Parathyroid adenoma (tissue), 2 donors: Measurements from ENCODE around the gene CACNA1B.

Experiments
- H2AFZ ChIP-seq: fragments of 300-600 bp; sonication (generic); one replicate; pipeline ENCODE4 v1.7.0; 2017; ENCODE audit warnings: antibody characterized with exemption, mild to moderate bottlenecking
- H3K27ac ChIP-seq: fragments of 300-600 bp; sonication (generic); one replicate; pipeline ENCODE4 v1.7.0; 2017
- H3K27me3 ChIP-seq: fragments of 300-600 bp; sonication (generic); one replicate; pipeline ENCODE4 v1.7.0; 2017; ENCODE audit warnings: low read length; ENCODE audit not compliant: control insufficient read depth, insufficient read depth
- H3K36me3 ChIP-seq: fragments of 300-600 bp; sonication (generic); one replicate; pipeline ENCODE4 v1.7.0; 2017; ENCODE audit warnings: low read length; ENCODE audit not compliant: control insufficient read depth, insufficient read depth
- H3K4me1 ChIP-seq: fragments of 300-600 bp; sonication (generic); one replicate; pipeline ENCODE4 v1.7.0; 2017; ENCODE audit warnings: control low read depth
- H3K4me2 ChIP-seq: fragments of 300-600 bp; sonication (generic); one replicate; pipeline ENCODE4 v1.7.0; 2017; ENCODE audit warnings: low read length
- H3K4me3 ChIP-seq: fragments of 300-600 bp; sonication (generic); one replicate; pipeline ENCODE4 v1.7.0; 2017; ENCODE audit warnings: low read depth, low read length
- H3K79me2 ChIP-seq: fragments of 300-600 bp; sonication (generic); one replicate; pipeline ENCODE4 v1.7.0; 2017; ENCODE audit warnings: control low read depth
- H3K9ac ChIP-seq: fragments of 300-600 bp; sonication (generic); one replicate; pipeline ENCODE4 v1.7.0; 2017; ENCODE audit warnings: mild to moderate bottlenecking
- H3K9me3 ChIP-seq: fragments of 300-600 bp; sonication (generic); one replicate; pipeline ENCODE4 v1.7.0; 2017; ENCODE audit warnings: low read length; ENCODE audit not compliant: control insufficient read depth
- TF ChIP-seq, protein P1 (sequence below): fragments of 300-600 bp; sonication (generic); IDR thresholded peaks from one replicate; pipeline ENCODE4 v1.7.0; 2017; ENCODE audit warnings: antibody characterized with exemption, mild to moderate bottlenecking
- donor health status: primary hyperparathyroidism.

CACNA1B gene

DNA sequence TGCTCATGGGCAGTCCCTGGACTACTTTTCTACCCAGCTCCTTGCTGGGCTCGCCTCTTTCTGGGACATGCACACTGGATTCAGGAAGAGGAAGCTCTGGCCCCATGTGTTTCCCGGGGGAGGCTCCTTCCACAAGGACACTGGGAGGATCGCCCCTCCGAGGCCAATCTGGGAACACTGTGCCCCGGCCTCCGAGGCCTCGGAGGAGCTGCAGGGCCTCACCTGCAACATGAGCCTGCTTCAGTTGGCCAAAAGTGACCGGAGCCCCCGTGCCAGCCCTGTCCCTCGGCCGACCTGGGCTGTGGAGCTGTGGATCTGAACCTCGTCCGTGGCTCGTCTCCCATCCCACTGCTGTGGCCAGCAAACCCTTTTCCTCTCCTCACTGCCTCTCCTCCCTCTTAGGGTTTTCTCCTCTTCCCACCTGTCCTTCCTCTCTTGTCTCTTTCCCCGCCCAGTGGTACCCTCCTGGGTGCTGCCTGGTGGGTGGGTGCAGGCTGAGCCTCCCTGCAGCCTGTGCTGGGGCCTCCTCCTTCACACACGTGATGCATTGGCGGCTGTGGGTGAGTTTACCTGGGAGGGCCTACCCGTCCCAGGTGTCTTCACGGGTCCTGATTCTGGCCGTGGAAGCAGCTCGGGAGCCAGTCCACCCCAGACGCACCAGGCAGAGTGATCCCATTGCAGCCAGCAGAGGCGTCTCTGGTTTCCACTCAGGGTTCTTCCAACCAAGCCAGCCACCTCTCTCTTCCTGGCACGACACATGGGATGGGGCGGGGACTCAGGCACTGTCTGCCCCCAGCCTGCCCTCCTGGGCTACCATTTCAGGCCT lies 241.8 kb downstream of the CACNA1B start:
- H2AFZ ChIP-seq: no peak overlapping the region
- H3K4me2 ChIP-seq: no peak overlapping the region
- H3K27me3 ChIP-seq: no peaks in the 10 kb centered on the region
- H3K79me2 ChIP-seq: no peaks in the 10 kb centered on the region
- H3K4me1 ChIP-seq: no peaks in the 10 kb centered on the region
- H3K9ac ChIP-seq: no peak overlapping the region
- H3K4me3 ChIP-seq: no peak overlapping the region
- H3K36me3 ChIP-seq: no peaks in the 10 kb centered on the region
- TF ChIP-seq, protein P1, sequence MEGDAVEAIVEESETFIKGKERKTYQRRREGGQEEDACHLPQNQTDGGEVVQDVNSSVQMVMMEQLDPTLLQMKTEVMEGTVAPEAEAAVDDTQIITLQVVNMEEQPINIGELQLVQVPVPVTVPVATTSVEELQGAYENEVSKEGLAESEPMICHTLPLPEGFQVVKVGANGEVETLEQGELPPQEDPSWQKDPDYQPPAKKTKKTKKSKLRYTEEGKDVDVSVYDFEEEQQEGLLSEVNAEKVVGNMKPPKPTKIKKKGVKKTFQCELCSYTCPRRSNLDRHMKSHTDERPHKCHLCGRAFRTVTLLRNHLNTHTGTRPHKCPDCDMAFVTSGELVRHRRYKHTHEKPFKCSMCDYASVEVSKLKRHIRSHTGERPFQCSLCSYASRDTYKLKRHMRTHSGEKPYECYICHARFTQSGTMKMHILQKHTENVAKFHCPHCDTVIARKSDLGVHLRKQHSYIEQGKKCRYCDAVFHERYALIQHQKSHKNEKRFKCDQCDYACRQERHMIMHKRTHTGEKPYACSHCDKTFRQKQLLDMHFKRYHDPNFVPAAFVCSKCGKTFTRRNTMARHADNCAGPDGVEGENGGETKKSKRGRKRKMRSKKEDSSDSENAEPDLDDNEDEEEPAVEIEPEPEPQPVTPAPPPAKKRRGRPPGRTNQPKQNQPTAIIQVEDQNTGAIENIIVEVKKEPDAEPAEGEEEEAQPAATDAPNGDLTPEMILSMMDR: no peak
- H3K9me3 ChIP-seq: no peaks in the 10 kb centered on the region
- H3K27ac ChIP-seq: no peak overlapping the region

DNA sequence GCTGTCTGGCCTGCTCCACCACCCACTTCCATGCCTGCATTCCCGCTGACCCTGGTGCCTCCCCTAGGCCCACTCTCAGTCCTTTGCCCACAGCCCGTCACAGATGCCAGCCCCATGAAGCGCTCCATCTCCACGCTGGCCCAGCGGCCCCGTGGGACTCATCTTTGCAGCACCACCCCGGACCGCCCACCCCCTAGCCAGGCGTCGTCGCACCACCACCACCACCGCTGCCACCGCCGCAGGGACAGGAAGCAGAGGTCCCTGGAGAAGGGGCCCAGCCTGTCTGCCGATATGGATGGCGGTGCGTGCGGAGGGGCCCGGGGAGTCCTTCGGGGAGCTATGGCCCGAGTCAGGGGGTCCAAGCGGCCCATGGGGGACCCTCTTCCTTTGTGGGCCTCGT lies 242.5 kb downstream of the CACNA1B start:
- Histone ChIP-seq H3K27ac (no peak overlapping the region), H3K4me2 (no peak overlapping the region), H3K79me2 (no peaks in the 10 kb centered on the region), H2AFZ (no peak overlapping the region), H3K4me3 (no peak overlapping the region), H3K27me3 (no peaks in the 10 kb centered on the region), H3K4me1 (no peaks in the 10 kb centered on the region), H3K9ac (no peak overlapping the region), H3K36me3 (no peaks in the 10 kb centered on the region), H3K9me3 (no peaks in the 10 kb centered on the region)
- TF ChIP-seq, protein P1: no peak

DNA sequence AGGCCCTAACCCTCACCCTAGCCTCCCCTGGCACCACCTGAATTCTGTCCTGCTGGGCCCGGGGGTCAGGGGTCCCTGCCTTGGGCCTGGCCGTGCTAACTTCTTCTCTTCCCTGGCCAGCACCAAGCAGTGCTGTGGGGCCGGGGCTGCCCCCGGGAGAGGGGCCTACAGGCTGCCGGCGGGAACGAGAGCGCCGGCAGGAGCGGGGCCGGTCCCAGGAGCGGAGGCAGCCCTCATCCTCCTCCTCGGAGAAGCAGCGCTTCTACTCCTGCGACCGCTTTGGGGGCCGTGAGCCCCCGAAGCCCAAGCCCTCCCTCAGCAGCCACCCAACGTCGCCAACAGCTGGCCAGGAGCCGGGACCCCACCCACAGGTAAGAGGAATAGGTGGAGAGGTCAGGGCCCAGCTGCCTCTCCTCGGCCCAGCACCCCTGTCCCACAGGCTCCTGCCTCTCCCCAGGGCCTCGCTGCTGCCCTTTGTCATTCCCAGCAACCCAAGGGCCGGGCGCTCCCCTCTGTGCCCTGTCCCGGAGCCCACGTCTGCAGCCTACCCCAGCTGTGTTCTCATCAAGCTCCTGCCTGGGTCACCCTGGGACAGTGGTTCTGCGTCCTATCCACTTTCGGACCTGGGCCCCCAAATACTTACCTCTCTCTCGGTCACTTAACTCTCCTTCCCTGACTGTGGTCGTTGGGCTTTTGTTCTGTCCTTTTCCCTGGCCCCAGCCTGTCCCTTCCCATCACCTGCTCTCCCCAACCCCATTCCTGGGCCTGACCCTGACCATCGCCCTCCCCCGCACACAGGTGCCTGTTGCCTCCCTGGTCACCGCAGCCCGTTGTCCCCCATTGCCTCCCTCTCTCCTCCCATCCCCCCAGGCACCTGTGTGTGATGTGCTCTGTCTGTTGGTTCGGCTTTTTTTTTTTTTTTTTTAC lies 243.2 kb downstream of the CACNA1B start:
- no peak overlapping the region for H3K4me2 ChIP-seq
- no peaks in the 10 kb centered on the region for H3K27me3 ChIP-seq
- no peak overlapping the region for H2AFZ ChIP-seq
- no peaks in the 10 kb centered on the region for H3K9me3 ChIP-seq
- H3K36me3 ChIP-seq: no peaks in the 10 kb centered on the region
- H3K27ac ChIP-seq: no peak overlapping the region
- TF ChIP-seq, protein P1: no peak
- H3K79me2 ChIP-seq: no peaks in the 10 kb centered on the region
- no peak overlapping the region for H3K9ac ChIP-seq
- H3K4me1 ChIP-seq: no peaks in the 10 kb centered on the region
- no peak overlapping the region for H3K4me3 ChIP-seq

DNA sequence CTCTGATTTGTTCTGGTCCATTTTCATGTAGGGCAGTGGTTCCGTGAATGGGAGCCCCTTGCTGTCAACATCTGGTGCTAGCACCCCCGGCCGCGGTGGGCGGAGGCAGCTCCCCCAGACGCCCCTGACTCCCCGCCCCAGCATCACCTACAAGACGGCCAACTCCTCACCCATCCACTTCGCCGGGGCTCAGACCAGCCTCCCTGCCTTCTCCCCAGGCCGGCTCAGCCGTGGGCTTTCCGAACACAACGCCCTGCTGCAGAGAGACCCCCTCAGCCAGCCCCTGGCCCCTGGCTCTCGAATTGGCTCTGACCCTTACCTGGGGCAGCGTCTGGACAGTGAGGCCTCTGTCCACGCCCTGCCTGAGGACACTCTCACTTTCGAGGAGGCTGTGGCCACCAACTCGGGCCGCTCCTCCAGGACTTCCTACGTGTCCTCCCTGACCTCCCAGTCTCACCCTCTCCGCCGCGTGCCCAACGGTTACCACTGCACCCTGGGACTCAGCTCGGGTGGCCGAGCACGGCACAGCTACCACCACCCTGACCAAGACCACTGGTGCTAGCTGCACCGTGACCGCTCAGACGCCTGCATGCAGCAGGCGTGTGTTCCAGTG lies 244.0 kb downstream of the CACNA1B start:
- Histone ChIP-seq H3K27ac (no peak overlapping the region), H3K9me3 (no peaks in the 10 kb centered on the region), H3K27me3 (no peaks in the 10 kb centered on the region), H3K4me2 (no peak overlapping the region), H2AFZ (no peak overlapping the region), H3K4me1 (no peaks in the 10 kb centered on the region), H3K79me2 (no peaks in the 10 kb centered on the region), H3K9ac (no peak overlapping the region), H3K4me3 (no peak overlapping the region), H3K36me3 (no peaks in the 10 kb centered on the region)
- TF ChIP-seq, protein P1: no peak
